PC-3 (cell line): ENCODE measurements around the gene ZNF180. TPM values are rescaled to one million over a fixed set of nuclear protein-coding genes. Genes with fewer than 3 reads are reported as not detected.
"Not testable (repeated sequence)": the region's sequence is repeated elsewhere in the genome, so short reads cannot be mapped to it uniquely, and the experiment has no call there.

Source experiments
- ATAC-seq: fragments of 200-7000 bp; cut with Tn5 transposase; 2 replicates; pipeline ENCODE4 v1.9.1; 2020; ENCODE audit warnings: mild to moderate bottlenecking, moderate library complexity
- BruUV-seq: library from RNA; stranded (reverse); fragments of 400-500 nt; replicated peaks from 2 replicates; lab custom pipeline; 2021; lab: Mats Ljungman, UMichigan
- CTCF ChIA-PET: fragments of 300-600 bp; sonication (Branson Sonifier 250); formaldehyde crosslinking; loops from one replicate; lab custom pipeline; 2022; ENCODE audit warnings: antibody characterized with exemption; lab: Charles Lee
- POLR2A ChIA-PET: fragments of 300-600 bp; sonication (Branson Sonifier 250); formaldehyde crosslinking; loops from one replicate; lab custom pipeline; 2022; ENCODE audit warnings: antibody characterized with exemption; ENCODE audit not compliant: unreplicated experiment; lab: Charles Lee
- DNase-seq: peaks from one replicate; pipeline ENCODE4 v3.0.0-alpha.2; 2015
- H2AFZ ChIP-seq: fragments of 300-600 bp; sonication (generic); 2 replicates; pipeline ENCODE4 v1.6.0; 2016; ENCODE audit warnings: antibody characterized with exemption, low read length
- H3F3A ChIP-seq: fragments of 300-600 bp; sonication (generic); one replicate; pipeline ENCODE4 v1.6.0; 2017; ENCODE audit warnings: antibody characterized with exemption, low read length, control low read depth, mild to moderate bottlenecking; ENCODE audit not compliant: unreplicated experiment
- H3K27ac ChIP-seq: fragments of 300-600 bp; sonication (generic); 2 replicates; pipeline ENCODE4 v1.5.1; 2016; ENCODE audit warnings: mild to moderate bottlenecking, low read length
- H3K27me3 ChIP-seq: fragments of 300-600 bp; sonication (generic); 2 replicates; pipeline ENCODE4 v1.6.1; 2016; ENCODE audit warnings: low read length, mixed read lengths
- H3K36me3 ChIP-seq: fragments of 300-600 bp; sonication (generic); 2 replicates; pipeline ENCODE4 v1.6.1; 2016; ENCODE audit warnings: low read depth, mixed run types, low read length, mixed read lengths
- H3K4me1 ChIP-seq: fragments of 300-600 bp; sonication (generic); 2 replicates; pipeline ENCODE4 v1.5.1; 2016; ENCODE audit warnings: low read length; ENCODE audit not compliant: insufficient read depth
- H3K4me2 ChIP-seq: fragments of 300-600 bp; sonication (generic); 2 replicates; pipeline ENCODE4 v1.6.0; 2016; ENCODE audit warnings: low read length
- H3K4me3 ChIP-seq: fragments of 300-600 bp; sonication (generic); 2 replicates; pipeline ENCODE4 v1.5.1; 2016; ENCODE audit warnings: mild to moderate bottlenecking, low read length, mixed read lengths
- H3K79me2 ChIP-seq: fragments of 300-600 bp; sonication (generic); 2 replicates; pipeline ENCODE4 v1.6.1; 2017; ENCODE audit warnings: low read length, mixed read lengths
- H3K9ac ChIP-seq: fragments of 300-600 bp; sonication (generic); 2 replicates; pipeline ENCODE4 v1.6.0; 2016; ENCODE audit warnings: mild to moderate bottlenecking, low read length
- H3K9me2 ChIP-seq: fragments of 300-600 bp; sonication (generic); replicated peaks from 2 replicates; pipeline ENCODE4 v1.6.1; 2016; ENCODE audit warnings: mixed run types, low read length, mixed read lengths
- H3K9me3 ChIP-seq: fragments of 300-600 bp; sonication (generic); 2 replicates; pipeline ENCODE4 v1.6.1; 2016; ENCODE audit warnings: low read length, mixed read lengths
- H4K20me1 ChIP-seq: fragments of 300-600 bp; sonication (generic); 2 replicates; pipeline ENCODE4 v1.6.1; 2016; ENCODE audit warnings: low read length, mixed read lengths
- EZH2 ChIP-seq: fragments of 300-600 bp; sonication (generic); IDR thresholded peaks from one replicate; pipeline ENCODE4 v1.6.1; 2017; ENCODE audit warnings: antibody characterized with exemption, mild to moderate bottlenecking, low read length; ENCODE audit not compliant: unreplicated experiment
- EZH2phosphoT487 ChIP-seq: fragments of 300-600 bp; sonication (generic); IDR thresholded peaks from 2 replicates; pipeline ENCODE4 v1.6.1; 2018; ENCODE audit warnings: mild to moderate bottlenecking, antibody characterized with exemption, low read length, borderline replicate concordance
- intact Hi-C: fragments of 100-400 bp; cut with micrococcal nuclease; formaldehyde crosslinking; loops from 2 replicates; pipeline ENCODE4 v1.9.0; 2023
- total RNA-seq: library from RNA; depleted of rRNA; stranded (reverse); fragments of >200 nt; gene quantifications from 2 replicates; pipeline ENCODE4 v1.2.3, GENCODE V29; 2014
- TF ChIP-seq, protein P1 (sequence below): fragments of 300-600 bp; sonication (generic); conservative IDR thresholded peaks from 2 replicates; pipeline ENCODE4 v1.5.1; 2017; ENCODE audit warnings: antibody characterized with exemption, low read depth, mild to moderate bottlenecking, low read length

The ZNF180 gene
- total RNA-seq, 1 experiment from 2014 or later = 9.8 TPM

DNA sequence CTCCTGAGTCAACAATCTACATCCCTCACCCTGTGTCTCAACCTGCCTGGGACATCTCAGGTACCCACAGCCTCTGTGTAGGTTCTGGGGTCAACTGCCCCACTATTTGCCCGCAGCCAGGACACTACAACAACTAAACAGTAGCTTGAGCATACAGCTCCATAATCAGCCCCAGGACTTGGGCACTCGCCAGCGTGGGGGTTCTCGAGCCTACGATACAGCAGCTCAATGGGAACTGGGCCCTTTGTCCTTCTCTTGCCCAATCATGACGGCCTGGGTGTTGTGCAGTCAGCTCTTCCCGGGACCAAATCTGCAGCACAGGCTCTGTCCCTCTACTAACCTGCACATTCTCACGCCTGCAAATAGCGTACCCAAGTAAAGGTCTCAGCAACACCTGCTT is 1.3 kb downstream of the ZNF180 start:
- Histone ChIP-seq H3K36me3 (peaks cover 51% of the 10 kb centered on the region), H3K27ac (no peak overlapping the region), H3K4me1 (peaks cover 8% of the 10 kb centered on the region; the same call in 1 of the 2 replicates), H3K4me3 (peak overlapping the region; percentile 82), H3K9me3 (no peaks in the 10 kb centered on the region; the same call in 1 of the 2 replicates), H4K20me1 (no peaks in the 10 kb centered on the region), H2AFZ (no peak overlapping the region), H3K79me2 (peaks cover 38% of the 10 kb centered on the region), H3K4me2 (peak overlapping the region; percentile 90), H3K27me3 (no peaks in the 10 kb centered on the region), H3K9ac (no peak overlapping the region), H3F3A (no peaks in the 10 kb centered on the region), H3K9me2 (no peaks in the 10 kb centered on the region)
- TF ChIP-seq EZH2phosphoT487 (no peak), EZH2 (no peak)
- TF ChIP-seq, protein P1, sequence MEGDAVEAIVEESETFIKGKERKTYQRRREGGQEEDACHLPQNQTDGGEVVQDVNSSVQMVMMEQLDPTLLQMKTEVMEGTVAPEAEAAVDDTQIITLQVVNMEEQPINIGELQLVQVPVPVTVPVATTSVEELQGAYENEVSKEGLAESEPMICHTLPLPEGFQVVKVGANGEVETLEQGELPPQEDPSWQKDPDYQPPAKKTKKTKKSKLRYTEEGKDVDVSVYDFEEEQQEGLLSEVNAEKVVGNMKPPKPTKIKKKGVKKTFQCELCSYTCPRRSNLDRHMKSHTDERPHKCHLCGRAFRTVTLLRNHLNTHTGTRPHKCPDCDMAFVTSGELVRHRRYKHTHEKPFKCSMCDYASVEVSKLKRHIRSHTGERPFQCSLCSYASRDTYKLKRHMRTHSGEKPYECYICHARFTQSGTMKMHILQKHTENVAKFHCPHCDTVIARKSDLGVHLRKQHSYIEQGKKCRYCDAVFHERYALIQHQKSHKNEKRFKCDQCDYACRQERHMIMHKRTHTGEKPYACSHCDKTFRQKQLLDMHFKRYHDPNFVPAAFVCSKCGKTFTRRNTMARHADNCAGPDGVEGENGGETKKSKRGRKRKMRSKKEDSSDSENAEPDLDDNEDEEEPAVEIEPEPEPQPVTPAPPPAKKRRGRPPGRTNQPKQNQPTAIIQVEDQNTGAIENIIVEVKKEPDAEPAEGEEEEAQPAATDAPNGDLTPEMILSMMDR = no peak
- BruUV-seq = no TSS peak
- intact Hi-C loops = no loop called here
- ChIA-PET CTCF (no interaction called here), POLR2A (no interaction called here)
- DNase-seq (no peak), ATAC-seq (no peak)

DNA sequence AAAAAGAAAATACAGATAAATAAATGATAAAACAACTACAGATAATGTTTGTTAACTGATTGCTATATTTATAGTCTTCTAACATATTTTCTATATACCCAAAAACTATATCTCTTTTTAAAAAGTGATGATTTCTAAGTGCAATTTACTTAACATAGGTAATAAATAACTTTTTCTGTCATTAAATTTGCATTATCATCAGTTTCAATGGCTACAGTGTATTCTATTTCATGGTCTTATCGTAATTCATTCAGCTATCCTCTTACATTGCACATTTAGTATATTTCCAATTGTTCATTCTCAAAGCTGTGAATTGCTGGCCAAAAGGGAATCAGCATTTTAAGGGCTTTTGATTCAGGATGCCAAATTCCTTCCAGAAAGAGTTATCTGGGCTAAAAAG is 3.6 kb downstream of the ZNF180 start:
- Histone ChIP-seq H3K9me3 (peaks cover 7% of the 10 kb centered on the region; the same call in 1 of the 2 replicates), H3K36me3 (peaks cover 74% of the 10 kb centered on the region), H3K4me2 (no peak overlapping the region), H3K27ac (no peak overlapping the region), H3K9me2 (no peaks in the 10 kb centered on the region), H3F3A (no peaks in the 10 kb centered on the region), H4K20me1 (no peaks in the 10 kb centered on the region), H3K9ac (no peak overlapping the region), H3K79me2 (peaks cover 41% of the 10 kb centered on the region), H2AFZ (no peak overlapping the region), H3K4me3 (no peak overlapping the region), H3K4me1 (peaks cover 8% of the 10 kb centered on the region; the same call in 1 of the 2 replicates), H3K27me3 (no peaks in the 10 kb centered on the region)
- intact Hi-C loops = no loop called here
- no peak for DNase-seq
- no peak for ATAC-seq
- no TSS peak for BruUV-seq
- POLR2A ChIA-PET = no interaction called here
- CTCF ChIA-PET = no interaction called here
- TF ChIP-seq EZH2 (no peak), EZH2phosphoT487 (no peak)
- TF ChIP-seq, protein P1 = no peak

DNA sequence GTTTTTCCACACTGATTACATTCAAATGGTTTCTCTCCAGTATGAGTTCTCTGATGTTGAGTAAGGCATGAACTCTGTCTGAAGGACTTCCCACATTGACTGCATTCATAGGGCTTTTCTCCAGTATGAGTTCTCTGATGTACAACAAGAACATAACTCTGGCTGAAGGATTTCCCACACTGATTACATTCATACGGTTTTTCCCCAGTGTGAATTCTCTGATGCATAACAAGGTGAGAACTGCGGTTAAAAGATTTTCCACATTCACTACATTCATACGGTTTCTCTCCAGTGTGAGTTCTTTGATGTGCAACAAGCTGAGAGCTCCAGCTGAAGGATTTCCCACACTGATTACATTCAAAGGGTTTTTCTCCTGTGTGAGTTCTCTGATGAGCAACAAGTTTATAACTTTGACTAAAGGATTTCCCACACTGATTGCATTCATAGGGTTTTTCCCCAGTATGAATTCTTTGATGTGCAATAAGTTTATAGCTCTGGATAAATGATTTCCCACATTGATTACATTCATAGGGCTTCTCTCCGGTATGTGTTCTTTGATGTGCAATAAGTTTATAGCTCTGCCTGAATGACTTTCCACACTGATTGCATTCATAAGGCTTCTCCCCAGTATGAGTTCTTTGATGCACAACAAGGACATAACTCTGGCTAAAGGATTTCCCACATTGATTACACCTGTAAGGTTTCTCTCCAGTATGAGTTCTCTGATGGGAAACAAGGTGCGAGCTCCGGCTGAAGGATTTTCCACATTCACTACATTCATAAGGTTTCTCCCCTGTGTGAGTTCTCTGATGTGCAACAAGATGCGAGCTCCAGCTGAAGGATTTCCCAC is 23.5 kb downstream of the ZNF180 start:
- POLR2A ChIA-PET = no interaction called here
- Histone ChIP-seq H3K27ac (no peak overlapping the region), H2AFZ (no peak overlapping the region), H3K4me3 (no peak overlapping the region; the same call in 1 of the 2 replicates), H3K9me2 (no peaks in the 10 kb centered on the region), H3K36me3 (peaks cover 71% of the 10 kb centered on the region), H3K27me3 (no peaks in the 10 kb centered on the region), H3K79me2 (no peaks in the 10 kb centered on the region), H4K20me1 (no peaks in the 10 kb centered on the region), H3K9me3 (peaks cover 70% of the 10 kb centered on the region), H3K9ac (no peak overlapping the region), H3K4me1 (no peaks in the 10 kb centered on the region), H3K4me2 (no peak overlapping the region), H3F3A (no peaks in the 10 kb centered on the region)
- intact Hi-C loops = no loop called here
- TF ChIP-seq, protein P1 = no peak
- no peak for TF ChIP-seq EZH2
- CTCF ChIA-PET = no interaction called here
- DNase-seq (peak; percentile 7), ATAC-seq (no peak)
- no TSS peak for BruUV-seq

DNA sequence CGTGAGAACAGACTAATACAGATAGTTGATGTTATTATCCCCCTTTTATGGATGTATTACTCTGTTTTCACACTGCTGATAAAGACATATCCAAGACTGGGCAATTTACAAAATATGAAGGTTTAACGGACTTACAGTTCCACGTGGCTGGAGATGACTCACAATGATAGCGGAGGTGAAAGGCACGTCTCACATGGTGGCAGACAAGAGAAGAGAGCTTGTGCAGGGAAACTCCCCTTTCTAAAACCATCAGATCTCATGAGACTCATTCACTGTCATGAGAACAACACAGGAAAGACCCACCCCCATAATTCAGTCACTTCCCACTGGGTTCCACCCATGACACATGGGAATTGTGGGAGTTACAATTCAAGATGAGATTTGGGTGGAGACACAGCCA is 31.6 kb downstream of the ZNF180 start:
- H3K9ac ChIP-seq, H2AFZ ChIP-seq, H3K4me2 ChIP-seq, H3K79me2 ChIP-seq, intact Hi-C loops, CTCF ChIA-PET, H3F3A ChIP-seq, ATAC-seq, H3K4me3 ChIP-seq, H3K36me3 ChIP-seq, H3K27me3 ChIP-seq, H3K4me1 ChIP-seq, POLR2A ChIA-PET, BruUV-seq, DNase-seq, H3K27ac ChIP-seq, H4K20me1 ChIP-seq, H3K9me2 ChIP-seq: not testable (repeated sequence)
- H3K9me3 ChIP-seq = peaks cover 10% of the 10 kb centered on the region; the same call in 1 of the 2 replicates
